GM21528 (cell line): Measurements from ENCODE around the gene LAMA3.

Experiments used
- ATAC-seq: cut with Tn5 transposase; IDR thresholded peaks from one replicate; pipeline ENCODE4 v1.9.1; 2021; ENCODE audit warnings: mild to moderate bottlenecking, moderate library complexity; ENCODE audit not compliant: unreplicated experiment, low FRiP score

LAMA3 gene

GRCh38 chr18:23868136-23868785 lies 179.0 kb downstream of the LAMA3 start:
- no peak for ATAC-seq

- ATAC-seq = no peak
Observed at GRCh38 chr18:23870676-23871380, 181.6 kb downstream of the LAMA3 start.

DNA sequence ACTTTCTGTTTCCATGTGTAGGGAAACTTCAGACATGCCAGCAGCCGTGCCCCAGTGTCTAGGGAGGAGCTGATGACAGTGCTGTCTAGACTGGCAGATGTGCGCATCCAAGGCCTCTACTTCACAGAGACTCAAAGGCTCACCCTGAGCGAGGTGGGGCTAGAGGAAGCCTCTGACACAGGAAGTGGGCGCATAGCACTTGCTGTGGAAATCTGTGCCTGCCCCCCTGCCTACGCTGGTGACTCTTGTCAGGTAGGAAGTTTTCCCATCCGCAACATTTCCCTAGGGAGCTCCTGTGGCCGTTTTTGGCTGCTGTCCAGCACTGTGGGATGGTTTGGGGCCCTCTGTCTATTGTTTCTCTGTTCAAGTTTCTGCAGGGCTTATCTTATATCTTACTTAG lies 182.2 kb downstream of the LAMA3 start:
- no peak for ATAC-seq

GRCh38 chr18:23872701-23873550 lies 183.7 kb downstream of the LAMA3 start:
- no peak for ATAC-seq

DNA sequence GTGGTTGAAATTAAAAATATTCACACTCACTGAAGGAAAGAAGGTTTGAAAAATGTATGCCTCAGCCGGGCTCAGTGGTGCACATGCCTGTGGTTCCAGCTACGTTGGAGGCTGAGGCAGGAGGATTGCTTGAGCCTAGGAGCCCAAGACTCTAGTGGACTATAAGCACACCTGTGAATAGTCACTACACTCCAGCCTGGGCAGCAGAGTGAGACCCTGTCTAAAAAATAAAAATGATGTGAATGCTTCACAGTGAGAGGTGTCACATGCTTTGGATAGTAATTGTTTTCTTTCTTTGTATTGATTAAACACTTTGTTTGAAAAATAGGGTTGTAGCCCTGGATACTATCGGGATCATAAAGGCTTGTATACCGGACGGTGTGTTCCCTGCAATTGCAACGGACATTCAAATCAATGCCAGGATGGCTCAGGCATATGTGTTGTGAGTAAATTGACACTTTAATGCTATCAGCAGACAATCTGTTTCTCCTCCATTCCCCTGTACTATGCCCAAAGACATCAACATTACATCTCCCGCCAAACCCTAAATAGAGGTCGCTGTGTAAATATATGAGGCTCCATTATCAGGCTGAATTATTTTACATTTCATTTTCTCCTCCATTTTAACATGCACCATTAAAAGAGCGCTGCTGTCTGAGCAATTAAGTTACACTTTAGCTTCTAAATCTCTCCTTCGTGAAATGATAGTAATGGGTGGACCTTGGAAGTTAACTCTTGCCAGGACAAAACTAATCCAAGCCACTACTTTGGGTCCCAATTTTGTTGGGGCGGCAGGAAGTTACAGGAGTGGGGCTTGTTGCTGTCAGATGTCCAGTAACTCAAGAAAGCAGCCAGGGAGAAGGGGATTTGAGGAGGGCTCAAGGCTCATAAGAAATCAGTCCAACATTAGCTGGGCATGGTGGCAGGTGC lies 187.0 kb downstream of the LAMA3 start:
- ATAC-seq = no peak

GRCh38 chr18:23876921-23877320 lies 187.7 kb downstream of the LAMA3 start:
- ATAC-seq = no peak

DNA sequence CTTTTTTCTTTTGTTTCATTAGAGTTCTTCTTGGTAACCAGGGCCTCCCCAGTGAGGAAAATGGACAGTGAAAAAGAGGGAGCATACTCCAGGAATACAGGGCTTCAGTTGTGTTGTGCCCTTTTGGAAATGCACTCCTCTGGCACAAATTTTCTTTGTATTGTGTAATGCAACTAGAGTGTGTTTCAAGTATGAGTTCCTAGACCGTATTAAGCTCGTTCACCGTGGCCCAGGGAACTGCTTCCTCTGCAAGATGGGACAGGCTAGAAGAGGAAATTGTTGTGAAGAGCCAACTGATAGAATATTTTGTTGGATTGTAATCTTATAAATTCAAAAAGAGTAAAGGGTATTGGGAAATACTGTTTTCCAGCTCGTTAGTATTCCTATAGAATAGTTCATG lies 188.1 kb downstream of the LAMA3 start:
- ATAC-seq = no peak

DNA sequence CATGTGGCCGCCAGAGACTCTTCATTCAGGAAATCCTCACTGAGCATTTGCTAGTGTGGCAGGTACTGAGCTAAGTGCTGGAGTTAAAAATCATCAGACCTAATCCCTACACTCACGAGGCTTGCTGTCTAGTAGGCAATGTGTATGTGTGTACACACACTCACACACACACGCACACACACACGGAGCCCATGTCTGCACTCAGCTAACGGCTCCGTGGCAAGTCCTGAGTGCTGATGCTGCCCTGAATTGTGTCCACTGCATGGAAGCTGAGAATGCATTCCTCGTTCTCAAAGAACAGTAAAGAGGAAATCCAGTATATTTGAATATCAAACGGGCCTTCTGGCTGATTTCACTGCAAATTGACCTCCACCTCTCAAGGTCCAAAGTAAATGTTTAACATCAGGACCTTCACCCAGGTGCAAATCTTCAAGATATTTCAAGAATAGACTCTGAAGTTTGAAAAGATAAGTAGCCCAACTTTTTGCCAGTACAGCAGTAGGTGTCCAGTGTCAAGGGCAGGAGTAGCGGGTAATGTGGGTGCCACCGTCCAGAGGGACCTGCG lies 189.2 kb downstream of the LAMA3 start:
- ATAC-seq = no peak

DNA sequence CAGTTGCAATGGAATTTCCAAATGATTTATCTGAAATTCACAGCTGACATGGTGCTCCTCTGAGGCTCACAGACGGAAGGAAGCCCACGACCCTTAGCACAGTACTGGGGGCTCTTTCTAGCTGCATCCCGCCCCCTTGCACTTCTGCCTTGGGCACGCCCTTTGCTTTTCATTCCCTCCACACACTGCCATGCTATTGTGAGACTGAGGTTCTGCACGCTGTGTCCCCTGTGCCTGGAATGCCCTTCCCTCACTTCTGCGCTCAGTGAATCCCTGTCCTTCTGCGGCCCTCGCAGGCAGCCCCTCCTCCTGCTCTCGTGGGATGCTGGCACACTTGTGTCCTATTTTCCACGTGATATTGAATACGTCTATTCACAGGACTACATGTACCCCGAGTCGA lies 189.9 kb downstream of the LAMA3 start:
- ATAC-seq = no peak

GRCh38 chr18:23879544-23879943 lies 190.3 kb downstream of the LAMA3 start:
- ATAC-seq = no peak

DNA sequence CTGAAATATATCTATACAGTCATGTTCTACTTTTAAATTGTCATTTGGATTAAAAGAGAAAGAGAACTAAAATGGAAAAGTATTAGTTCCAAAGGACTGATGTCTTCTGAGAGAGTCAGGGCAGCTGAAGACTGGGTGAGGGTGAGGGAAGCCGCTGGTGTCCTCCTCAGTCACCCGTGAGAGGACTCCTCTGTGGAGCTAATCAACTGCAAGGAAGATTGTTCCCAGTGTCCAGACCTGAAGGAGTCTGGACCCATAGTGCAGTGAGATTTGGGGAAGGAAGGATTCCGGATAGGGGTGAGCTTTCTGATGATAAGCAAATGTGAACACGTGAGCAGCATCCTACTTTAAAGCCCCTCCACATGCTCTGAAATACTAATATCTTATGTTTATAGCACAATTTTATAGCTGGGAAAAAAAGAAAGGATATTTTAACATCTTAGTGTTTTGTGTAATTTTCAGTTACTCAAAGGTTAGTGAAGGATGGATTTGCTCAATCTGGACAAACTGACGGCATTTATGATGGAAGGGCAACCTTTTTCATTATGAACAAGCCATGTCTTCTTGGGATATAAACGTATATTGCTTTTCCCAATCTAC lies 190.8 kb downstream of the LAMA3 start:
- ATAC-seq = no peak

DNA sequence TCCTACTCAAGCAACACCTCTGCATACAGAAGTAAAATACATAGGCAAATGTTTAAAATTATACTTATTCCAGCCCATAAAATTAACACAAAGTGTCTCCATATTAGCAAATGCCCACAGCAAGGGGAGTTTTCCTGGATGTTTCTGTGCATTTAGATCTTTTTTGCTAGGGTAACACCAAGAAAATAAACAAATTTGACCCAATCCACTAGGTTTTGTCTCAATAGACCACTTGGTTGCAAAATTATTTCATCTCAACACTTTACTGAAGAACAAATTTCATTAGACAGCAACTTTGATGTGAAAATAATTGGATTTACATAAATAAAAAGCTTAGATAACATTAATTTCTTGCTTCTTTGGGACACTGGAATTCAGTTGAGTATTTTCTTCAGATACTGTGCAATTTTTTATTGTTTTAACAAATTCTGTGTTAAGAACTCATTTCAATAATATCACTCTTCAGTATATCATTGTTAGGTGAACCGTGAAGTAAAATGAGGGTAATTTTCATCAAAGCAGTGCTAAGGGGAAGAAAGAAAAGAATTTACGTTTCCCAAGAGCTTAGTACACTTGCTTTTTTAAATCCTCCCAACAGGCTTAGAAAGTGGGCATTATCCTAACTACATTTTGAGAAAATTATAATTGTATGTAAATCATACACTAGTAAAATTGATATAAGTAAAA lies 191.8 kb downstream of the LAMA3 start:
- ATAC-seq = no peak

DNA sequence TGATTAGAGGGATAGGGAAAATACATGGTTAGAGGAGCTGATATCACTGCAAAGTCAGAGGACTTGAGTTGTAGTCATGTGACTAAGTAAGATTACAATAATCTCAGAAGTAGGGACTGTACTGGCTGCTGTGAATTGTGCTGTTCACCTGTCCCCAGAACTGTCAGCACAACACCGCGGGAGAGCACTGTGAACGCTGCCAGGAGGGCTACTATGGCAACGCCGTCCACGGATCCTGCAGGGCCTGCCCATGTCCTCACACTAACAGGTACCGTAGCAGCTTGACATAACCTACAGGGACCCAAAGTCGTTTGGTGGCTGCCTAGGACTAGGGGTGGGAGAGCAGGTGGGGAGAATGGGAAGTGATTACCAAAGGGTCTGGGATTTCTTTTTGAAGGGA lies 192.5 kb downstream of the LAMA3 start:
- no peak for ATAC-seq

- ATAC-seq = no peak
Observed at GRCh38 chr18:23882616-23883276, 193.5 kb downstream of the LAMA3 start.

DNA sequence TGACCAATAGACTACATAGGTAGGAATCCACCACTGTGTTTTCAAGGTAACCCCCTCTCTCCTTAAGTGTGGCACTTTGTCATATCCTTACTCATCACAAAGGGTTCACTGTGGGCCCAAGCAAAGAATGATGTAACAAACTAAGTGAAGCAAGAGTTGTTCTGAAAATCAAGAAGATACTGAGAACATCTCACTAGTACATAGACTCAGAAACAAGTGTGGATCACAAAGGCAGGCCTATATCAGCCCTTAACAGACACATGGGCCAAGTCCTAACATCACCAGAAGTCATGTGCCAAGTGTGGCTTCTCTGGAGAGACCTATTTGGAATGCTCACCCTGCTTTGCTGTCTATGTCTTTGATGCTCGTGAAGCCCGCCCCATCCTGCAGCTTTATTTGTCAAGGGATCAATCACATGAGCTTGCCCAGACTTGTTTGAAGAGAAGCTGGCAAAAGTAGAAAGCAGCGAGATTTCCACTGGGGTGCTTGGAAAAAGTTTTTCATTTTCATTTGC lies 194.1 kb downstream of the LAMA3 start:
- ATAC-seq = no peak

- no peak for ATAC-seq
Observed at GRCh38 chr18:23884681-23885375, 195.6 kb downstream of the LAMA3 start.

- ATAC-seq = no peak
Observed at GRCh38 chr18:23885750-23886149, 196.5 kb downstream of the LAMA3 start.

GRCh38 chr18:23887035-23887434 lies 197.8 kb downstream of the LAMA3 start:
- ATAC-seq = no peak
